Activated naive CD4-positive, alpha-beta T cell treated with anti-CD3 and anti-CD28 coated beads for 36 hours (primary cell): Measurements from ENCODE around the gene MARK4. TPM values are rescaled to one million over a fixed set of nuclear protein-coding genes. Genes with fewer than 3 reads are reported as not detected.

Source experiments
- CTCF ChIA-PET: fragments of 350-600 bp; sonication (Branson Sonifier 250); formaldehyde crosslinking; loops from one replicate; lab custom pipeline; 2021; ENCODE audit warnings: antibody characterized with exemption; lab: Charles Lee
- DNase-seq: peaks from one replicate; pipeline ENCODE4 v3.0.0-alpha.2; 2020
- H3K27ac Mint-ChIP-seq: one replicate; pipeline ENCODE4 v1.8.0; 2021; ENCODE audit warnings: mild to moderate bottlenecking, mixed read lengths
- H3K27me3 Mint-ChIP-seq: one replicate; pipeline ENCODE4 v1.8.0; 2021; ENCODE audit warnings: low read depth, mixed read lengths
- H3K36me3 Mint-ChIP-seq: one replicate; pipeline ENCODE4 v1.8.0; 2021; ENCODE audit warnings: low read depth, mixed read lengths
- H3K4me1 Mint-ChIP-seq: one replicate; pipeline ENCODE4 v1.8.0; 2021; ENCODE audit warnings: low read depth, mixed read lengths
- H3K4me3 Mint-ChIP-seq: one replicate; pipeline ENCODE4 v1.8.0; 2021; ENCODE audit warnings: mild to moderate bottlenecking, moderate library complexity, mixed read lengths
- H3K9me3 Mint-ChIP-seq: one replicate; pipeline ENCODE4 v1.8.0; 2021; ENCODE audit warnings: mixed read lengths
- intact Hi-C: fragments of 100-400 bp; cut with micrococcal nuclease; formaldehyde crosslinking; loops from one replicate; pipeline ENCODE4 v1.15.1; 2023
- total RNA-seq, 2 experiments: library from RNA; stranded (reverse); gene quantifications; one replicate each; pipeline ENCODE4 v1.2.3, GENCODE V29; 2021

MARK4 gene
- total RNA-seq, 2 experiments from 2014 or later, result 13.0 to 15.7 TPM

DNA sequence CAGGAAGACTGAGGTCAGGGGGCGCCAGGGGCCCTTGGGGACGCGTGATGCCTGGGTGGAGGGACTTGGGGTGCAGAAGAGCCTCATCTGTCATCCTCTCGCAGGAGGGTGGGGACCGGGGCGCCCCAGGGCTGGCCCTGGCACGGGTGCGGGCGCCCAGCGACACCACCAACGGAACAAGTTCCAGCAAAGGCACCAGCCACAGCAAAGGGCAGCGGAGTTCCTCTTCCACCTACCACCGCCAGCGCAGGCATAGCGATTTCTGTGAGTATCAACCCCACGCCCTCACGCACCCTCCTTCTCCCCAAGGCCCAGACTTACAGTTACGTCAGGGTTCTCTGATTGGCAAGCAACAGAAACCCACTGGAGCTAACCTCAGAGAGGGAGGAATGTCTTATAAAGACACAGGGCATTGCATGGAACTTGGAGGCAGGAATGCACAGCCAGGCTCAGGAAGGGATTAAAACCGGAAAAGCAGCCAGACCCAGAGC is 29.4 kb downstream of the MARK4 start:
- Mint-ChIP-seq H3K27me3 (no peaks in the 10 kb centered on the region), H3K4me3 (no peak overlapping the region), H3K9me3 (peaks cover 1% of the 10 kb centered on the region), H3K27ac (no peak overlapping the region), H3K4me1 (no peaks in the 10 kb centered on the region), H3K36me3 (peaks cover 17% of the 10 kb centered on the region)
- CTCF ChIA-PET, result interaction anchor here (0.6 kb wide), 1 partner anchor 37 kb away, joined by 4 read pairs; no protein-coding TSS in a partner anchor
- DNase-seq, result no peak
- intact Hi-C loops, result no loop called here

DNA sequence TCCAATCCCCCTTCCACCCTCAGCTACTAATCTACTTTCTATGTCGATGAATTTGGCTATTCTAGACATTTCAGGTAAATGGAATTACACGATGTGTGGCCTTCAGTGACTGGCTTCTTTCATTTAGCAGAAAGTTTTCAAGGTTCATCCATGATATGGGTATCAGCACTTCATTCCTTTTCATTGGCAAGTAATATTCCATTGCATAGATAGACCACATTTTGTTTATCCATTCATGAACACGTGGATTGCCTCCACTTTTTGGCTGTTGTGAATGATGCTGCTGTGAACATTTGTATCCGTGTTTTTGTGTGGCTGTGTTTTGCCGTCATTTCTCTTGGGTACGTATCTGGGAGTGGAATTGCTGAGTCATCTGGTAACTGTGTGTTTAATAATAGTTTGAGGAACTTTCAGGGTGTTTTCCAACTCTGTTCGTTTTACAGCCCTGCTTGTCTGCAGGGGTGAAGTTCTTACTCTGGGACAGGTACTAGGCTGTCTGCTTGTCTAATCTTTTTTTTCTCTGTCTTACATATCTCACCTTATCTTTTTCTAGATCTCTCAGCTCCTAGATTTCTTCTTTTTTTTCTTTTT is 32.5 kb downstream of the MARK4 start:
- no peaks in the 10 kb centered on the region for H3K4me1 Mint-ChIP-seq
- CTCF ChIA-PET, result no interaction called here
- no peaks in the 10 kb centered on the region for H3K27me3 Mint-ChIP-seq
- peaks cover 19% of the 10 kb centered on the region for H3K36me3 Mint-ChIP-seq
- H3K9me3 Mint-ChIP-seq, result peaks cover 1% of the 10 kb centered on the region
- no peak overlapping the region for H3K4me3 Mint-ChIP-seq
- DNase-seq, result no peak
- intact Hi-C loops, result no loop called here
- H3K27ac Mint-ChIP-seq, result no peak overlapping the region

DNA sequence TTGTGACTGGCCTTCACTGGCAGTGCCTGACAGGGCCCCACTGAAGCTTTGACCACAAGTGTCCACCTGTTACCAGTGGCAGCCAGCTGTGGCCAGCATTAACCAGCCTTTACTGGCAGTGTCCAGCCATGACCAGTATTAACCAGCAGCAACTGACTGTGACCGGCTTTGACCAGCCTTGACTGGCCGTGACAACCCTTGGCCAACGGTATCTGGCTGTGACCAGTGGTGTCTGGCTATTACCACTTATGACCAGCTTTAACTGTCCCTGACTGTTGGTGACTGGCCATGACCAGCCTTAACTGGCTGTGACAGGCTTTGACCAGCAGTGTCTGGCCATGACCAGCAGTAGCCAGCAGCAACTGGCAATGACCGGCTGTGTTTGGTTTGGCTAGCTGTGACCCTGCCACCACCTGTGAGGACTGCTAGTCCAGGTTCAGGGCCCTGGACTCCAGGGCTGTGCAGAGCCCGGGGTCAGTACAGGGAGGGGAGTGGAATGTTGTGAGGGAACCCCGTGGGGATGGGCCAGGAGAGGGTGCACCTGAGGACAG is 39.4 kb downstream of the MARK4 start:
- Mint-ChIP-seq H3K9me3 (peaks cover 2% of the 10 kb centered on the region), H3K36me3 (peaks cover 26% of the 10 kb centered on the region), H3K27ac (no peak overlapping the region), H3K4me3 (no peak overlapping the region), H3K4me1 (peaks cover 8% of the 10 kb centered on the region), H3K27me3 (no peaks in the 10 kb centered on the region)
- CTCF ChIA-PET, result no interaction called here
- intact Hi-C loops, result no loop called here
- no peak for DNase-seq

DNA sequence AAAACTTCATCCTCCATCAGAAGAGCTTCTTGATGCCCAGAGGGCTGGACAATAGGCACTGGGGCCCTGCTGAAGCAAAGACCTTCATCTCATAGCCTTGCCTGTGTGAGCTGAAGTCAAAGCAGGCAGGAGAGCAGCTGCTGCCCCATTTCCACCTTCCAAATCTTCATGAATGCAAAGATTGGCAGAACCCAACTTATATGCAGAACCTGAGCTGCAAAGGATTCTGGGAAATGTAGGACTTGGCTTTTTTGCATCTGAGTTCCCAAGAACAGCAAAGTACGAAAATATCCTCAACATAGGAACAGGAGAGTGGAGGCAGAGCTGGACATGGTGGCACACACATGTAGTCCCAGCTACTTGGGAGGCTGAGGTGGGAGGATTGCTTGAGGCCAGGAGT is 40.8 kb downstream of the MARK4 start:
- Mint-ChIP-seq H3K36me3 (peaks cover 25% of the 10 kb centered on the region), H3K4me3 (no peak overlapping the region), H3K27me3 (no peaks in the 10 kb centered on the region), H3K4me1 (peaks cover 8% of the 10 kb centered on the region), H3K9me3 (peaks cover 2% of the 10 kb centered on the region), H3K27ac (no peak overlapping the region)
- DNase-seq, result no peak
- intact Hi-C loops, result no loop called here
- CTCF ChIA-PET, result no interaction called here

DNA sequence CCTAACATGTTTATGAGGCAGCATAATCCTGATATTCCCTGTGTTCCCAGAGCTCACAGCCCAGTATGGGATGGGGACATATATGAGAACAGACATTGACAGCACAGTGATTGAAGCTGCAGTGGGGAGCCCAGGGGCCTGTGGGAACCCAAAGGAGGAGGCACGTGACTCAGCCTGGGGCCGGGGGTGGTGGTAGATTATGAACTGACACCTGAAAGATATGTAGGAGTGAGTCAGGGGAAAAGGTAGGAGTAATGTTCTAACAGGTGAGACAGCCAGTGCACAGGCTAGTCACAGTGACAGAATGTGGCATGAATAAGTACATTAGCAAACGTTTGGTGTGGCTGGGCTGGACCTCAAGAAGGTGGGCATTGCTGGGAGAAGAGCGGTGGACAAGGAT is 42.6 kb downstream of the MARK4 start:
- Mint-ChIP-seq H3K4me1 (peaks cover 8% of the 10 kb centered on the region), H3K27me3 (no peaks in the 10 kb centered on the region), H3K4me3 (no peak overlapping the region), H3K9me3 (peaks cover 2% of the 10 kb centered on the region), H3K36me3 (peaks cover 27% of the 10 kb centered on the region), H3K27ac (no peak overlapping the region)
- peak; percentile 24 for DNase-seq
- intact Hi-C loops, result no loop called here
- CTCF ChIA-PET, result no interaction called here

DNA sequence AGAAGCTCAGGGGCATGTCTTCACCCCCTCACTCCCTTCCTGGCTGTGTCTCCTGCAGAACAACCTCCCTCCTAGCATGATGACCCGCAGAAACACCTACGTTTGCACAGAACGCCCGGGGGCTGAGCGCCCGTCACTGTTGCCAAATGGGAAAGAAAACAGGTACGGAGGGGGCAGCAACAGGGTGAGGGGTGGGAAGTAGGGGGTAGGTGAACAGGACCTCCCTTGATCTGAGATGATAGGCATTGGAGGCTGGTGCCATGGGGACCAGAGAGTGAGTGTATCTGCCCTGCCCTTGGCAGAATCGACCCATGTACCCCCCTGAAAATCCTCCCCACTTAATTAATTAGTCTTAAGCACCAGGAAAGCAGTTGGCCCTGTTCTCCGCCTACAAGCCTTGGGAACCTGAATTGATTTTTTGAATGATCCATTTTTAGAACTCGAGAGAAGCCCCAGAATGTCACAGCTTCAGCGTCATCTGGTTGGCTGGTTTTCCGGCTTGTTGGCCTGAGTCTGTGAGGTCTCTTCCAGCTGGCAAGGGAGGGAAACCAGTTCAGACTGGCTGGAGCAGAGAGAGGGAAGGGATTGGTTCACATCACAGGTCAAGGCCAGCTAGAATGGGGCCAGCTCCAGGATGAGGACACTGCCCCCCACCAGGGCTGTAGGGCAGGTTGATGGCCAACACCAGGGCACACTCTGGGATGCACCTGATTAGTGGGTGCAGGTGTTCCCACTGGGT is 43.4 kb downstream of the MARK4 start:
- intact Hi-C loops, result no loop called here
- CTCF ChIA-PET, result interaction anchor here (0.6 kb wide), 1 partner anchor 408 kb away, joined by 3 read pairs; no protein-coding TSS in a partner anchor
- Mint-ChIP-seq H3K4me1 (peaks cover 8% of the 10 kb centered on the region), H3K27ac (no peak overlapping the region), H3K9me3 (peaks cover 2% of the 10 kb centered on the region), H3K27me3 (no peaks in the 10 kb centered on the region), H3K36me3 (peaks cover 27% of the 10 kb centered on the region), H3K4me3 (no peak overlapping the region)
- DNase-seq, result no peak

DNA sequence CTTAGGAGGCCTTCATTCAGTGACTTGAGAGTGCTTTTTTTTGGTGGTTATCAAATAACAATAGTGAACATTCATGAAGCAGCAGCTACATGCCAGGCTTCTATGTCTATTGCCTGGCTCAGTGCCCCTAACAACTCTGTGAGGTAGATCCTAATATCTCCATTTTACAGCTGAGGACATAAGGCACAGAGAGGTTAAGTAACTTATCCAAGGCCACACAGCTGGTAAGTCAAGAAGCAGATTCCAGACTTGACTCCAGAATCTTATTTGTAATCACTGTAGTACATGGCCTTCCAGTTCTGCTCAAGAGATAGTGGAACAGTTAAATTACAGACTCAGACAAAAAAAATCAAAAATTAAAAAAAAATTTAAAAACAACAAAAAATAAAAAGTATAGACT is 44.8 kb downstream of the MARK4 start:
- Mint-ChIP-seq H3K36me3 (peaks cover 24% of the 10 kb centered on the region), H3K9me3 (peaks cover 2% of the 10 kb centered on the region), H3K4me1 (peaks cover 8% of the 10 kb centered on the region), H3K4me3 (no peak overlapping the region), H3K27ac (no peak overlapping the region), H3K27me3 (no peaks in the 10 kb centered on the region)
- CTCF ChIA-PET, result interaction anchor here (0.7 kb wide), 1 partner anchor 660 kb away, joined by 4 read pairs; no protein-coding TSS in a partner anchor
- DNase-seq, result no peak
- intact Hi-C loops, result no loop called here

DNA sequence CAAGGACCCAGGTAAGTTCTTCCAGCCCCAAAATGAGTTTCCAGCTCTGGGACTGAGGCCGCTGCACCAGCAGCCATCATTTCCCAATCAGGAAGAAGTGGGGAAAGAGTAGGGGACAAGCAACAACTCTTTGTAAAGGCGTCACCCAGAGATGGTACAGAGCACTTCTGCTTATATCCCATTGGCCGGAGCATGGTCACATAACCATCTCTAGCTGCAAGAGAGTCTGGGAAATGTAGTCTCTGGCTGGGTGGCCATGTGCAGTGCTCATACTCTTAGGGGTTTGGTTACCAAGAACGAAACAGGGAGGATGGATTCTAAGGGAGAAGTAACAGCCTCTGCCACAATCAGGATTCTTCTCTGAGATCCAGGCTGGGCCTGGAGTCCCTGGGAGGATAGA is 45.3 kb downstream of the MARK4 start:
- CTCF ChIA-PET, result interaction anchor here (0.7 kb wide), 1 partner anchor 661 kb away, joined by 4 read pairs; no protein-coding TSS in a partner anchor
- H3K4me1 Mint-ChIP-seq, result peaks cover 8% of the 10 kb centered on the region
- no peak for DNase-seq
- H3K4me3 Mint-ChIP-seq, result no peak overlapping the region
- peaks cover 21% of the 10 kb centered on the region for H3K36me3 Mint-ChIP-seq
- H3K27ac Mint-ChIP-seq, result no peak overlapping the region
- H3K27me3 Mint-ChIP-seq, result no peaks in the 10 kb centered on the region
- intact Hi-C loops, result no loop called here
- H3K9me3 Mint-ChIP-seq, result peaks cover 2% of the 10 kb centered on the region

DNA sequence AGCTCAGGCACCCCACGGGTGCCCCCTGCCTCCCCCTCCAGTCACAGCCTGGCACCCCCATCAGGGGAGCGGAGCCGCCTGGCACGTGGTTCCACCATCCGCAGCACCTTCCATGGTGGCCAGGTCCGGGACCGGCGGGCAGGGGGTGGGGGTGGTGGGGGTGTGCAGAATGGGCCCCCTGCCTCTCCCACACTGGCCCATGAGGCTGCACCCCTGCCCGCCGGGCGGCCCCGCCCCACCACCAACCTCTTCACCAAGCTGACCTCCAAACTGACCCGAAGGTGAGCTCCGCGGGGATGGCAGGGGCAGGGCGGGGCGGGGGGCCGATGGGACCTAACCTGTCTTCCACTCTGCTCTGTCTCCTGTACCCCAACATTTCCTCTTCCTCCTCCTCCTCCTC is 46.6 kb downstream of the MARK4 start:
- Mint-ChIP-seq H3K27me3 (no peaks in the 10 kb centered on the region), H3K4me1 (peaks cover 7% of the 10 kb centered on the region), H3K36me3 (peaks cover 11% of the 10 kb centered on the region), H3K27ac (no peak overlapping the region), H3K4me3 (no peak overlapping the region), H3K9me3 (peaks cover under 1% of the 10 kb centered on the region)
- no peak for DNase-seq
- CTCF ChIA-PET, result no interaction called here
- intact Hi-C loops, result no loop called here

DNA sequence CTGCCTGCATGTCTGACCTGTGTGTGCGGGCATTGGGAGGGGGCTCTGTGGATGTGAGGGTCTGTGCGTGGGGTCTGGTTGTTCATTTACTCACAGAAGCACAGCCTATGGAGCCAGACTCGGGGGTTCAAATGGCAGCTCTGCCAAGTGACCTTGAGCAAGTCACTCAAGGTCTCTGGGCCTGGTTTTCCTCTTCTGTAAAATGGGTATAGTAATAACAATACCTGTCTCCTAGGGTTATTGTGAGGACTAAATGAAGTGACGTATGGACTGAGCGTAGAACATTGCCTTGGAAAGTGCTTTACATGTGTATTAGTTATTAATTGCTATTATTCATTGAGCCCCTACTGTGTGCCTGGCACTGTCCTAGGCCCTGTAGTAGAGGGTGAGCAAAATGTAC is 47.2 kb downstream of the MARK4 start:
- Mint-ChIP-seq H3K9me3 (no peaks in the 10 kb centered on the region), H3K4me1 (peaks cover 6% of the 10 kb centered on the region), H3K36me3 (peaks cover 11% of the 10 kb centered on the region), H3K27ac (no peak overlapping the region), H3K27me3 (no peaks in the 10 kb centered on the region), H3K4me3 (no peak overlapping the region)
- intact Hi-C loops, result no loop called here
- CTCF ChIA-PET, result no interaction called here
- no peak for DNase-seq

DNA sequence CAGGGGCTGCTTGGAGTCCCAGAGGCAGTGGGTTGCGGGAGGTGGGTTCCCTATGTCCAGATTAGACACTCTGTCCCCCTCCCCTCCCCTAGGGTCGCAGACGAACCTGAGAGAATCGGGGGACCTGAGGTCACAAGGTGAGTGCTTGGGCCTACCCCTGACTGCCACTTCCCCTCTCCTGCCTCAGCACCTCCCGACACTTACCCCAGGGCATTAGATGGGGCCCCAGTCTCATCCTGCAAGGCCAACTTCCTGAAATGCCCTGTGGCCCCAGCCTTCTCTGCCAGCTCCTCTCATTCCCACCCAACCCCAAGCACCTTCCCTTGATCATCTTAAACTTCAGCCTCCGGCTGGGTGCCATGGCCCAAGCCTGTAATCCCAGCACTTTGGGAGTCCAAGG is 48.6 kb downstream of the MARK4 start:
- Mint-ChIP-seq H3K27ac (no peak overlapping the region), H3K4me3 (no peak overlapping the region), H3K4me1 (no peaks in the 10 kb centered on the region), H3K9me3 (peaks cover 4% of the 10 kb centered on the region), H3K36me3 (peaks cover 7% of the 10 kb centered on the region), H3K27me3 (no peaks in the 10 kb centered on the region)
- CTCF ChIA-PET, result no interaction called here
- DNase-seq, result no peak
- intact Hi-C loops, result no loop called here

DNA sequence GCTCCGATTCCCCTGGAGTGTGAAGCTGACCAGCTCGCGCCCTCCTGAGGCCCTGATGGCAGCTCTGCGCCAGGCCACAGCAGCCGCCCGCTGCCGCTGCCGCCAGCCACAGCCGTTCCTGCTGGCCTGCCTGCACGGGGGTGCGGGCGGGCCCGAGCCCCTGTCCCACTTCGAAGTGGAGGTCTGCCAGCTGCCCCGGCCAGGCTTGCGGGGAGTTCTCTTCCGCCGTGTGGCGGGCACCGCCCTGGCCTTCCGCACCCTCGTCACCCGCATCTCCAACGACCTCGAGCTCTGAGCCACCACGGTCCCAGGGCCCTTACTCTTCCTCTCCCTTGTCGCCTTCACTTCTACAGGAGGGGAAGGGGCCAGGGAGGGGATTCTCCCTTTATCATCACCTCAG is 51.3 kb downstream of the MARK4 start:
- H3K9me3 Mint-ChIP-seq, result peaks cover 4% of the 10 kb centered on the region
- no peaks in the 10 kb centered on the region for H3K4me1 Mint-ChIP-seq
- peaks cover 3% of the 10 kb centered on the region for H3K36me3 Mint-ChIP-seq
- no peak overlapping the region for H3K27ac Mint-ChIP-seq
- CTCF ChIA-PET, result no interaction called here
- no peak for DNase-seq
- no peaks in the 10 kb centered on the region for H3K27me3 Mint-ChIP-seq
- intact Hi-C loops, result no loop called here
- H3K4me3 Mint-ChIP-seq, result no peak overlapping the region
